ENCODE data around the gene RPGRIP1L. TPM values are rescaled to one million over a fixed set of nuclear protein-coding genes. Genes with fewer than 3 reads are reported as not detected.

The RPGRIP1L gene
- total RNA-seq, 1 donor: 19.5 TPM

DNA sequence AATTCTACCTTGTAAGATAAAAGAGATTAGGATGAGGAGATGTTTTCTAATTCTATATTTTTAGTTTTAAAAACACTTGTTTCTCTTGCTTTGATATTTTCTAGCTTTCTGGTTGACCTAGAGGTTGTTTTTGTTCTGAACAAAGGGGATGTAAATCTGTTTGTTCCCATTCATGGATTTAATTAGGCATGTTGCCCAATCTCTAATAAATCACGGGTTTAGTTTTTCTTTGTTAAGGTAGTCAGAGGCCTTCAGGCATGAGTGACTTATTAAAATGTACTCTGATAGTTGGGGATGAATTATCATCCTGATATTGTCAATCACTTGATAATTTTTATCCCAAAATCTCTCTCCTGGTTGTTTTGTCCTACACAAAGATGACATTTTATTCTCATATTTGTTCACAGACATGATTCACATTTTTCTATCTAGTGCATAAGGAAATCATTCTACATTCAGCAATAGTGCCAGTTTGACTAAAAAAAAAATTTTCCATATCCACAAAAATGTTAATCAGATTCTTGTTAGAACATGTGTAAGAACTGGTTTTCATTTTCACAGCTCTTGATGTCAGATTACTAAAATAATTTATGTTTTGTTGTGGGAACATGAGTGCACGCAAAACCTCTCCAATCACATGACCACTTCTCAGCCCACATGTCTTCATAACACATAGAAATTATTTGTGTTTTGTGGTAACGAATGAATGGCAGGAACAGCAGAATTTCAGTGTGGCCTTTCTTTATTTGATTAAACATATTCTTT, 105.0 kb downstream of the RPGRIP1L start:
- TF ChIP-seq, protein P1, sequence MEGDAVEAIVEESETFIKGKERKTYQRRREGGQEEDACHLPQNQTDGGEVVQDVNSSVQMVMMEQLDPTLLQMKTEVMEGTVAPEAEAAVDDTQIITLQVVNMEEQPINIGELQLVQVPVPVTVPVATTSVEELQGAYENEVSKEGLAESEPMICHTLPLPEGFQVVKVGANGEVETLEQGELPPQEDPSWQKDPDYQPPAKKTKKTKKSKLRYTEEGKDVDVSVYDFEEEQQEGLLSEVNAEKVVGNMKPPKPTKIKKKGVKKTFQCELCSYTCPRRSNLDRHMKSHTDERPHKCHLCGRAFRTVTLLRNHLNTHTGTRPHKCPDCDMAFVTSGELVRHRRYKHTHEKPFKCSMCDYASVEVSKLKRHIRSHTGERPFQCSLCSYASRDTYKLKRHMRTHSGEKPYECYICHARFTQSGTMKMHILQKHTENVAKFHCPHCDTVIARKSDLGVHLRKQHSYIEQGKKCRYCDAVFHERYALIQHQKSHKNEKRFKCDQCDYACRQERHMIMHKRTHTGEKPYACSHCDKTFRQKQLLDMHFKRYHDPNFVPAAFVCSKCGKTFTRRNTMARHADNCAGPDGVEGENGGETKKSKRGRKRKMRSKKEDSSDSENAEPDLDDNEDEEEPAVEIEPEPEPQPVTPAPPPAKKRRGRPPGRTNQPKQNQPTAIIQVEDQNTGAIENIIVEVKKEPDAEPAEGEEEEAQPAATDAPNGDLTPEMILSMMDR (IDR thresholded peaks at IDR 0.05; ENCODE audit: insufficient read depth, low read length): no peak
- DNase-seq (ENCODE audit: low read depth): no peak
- H3K4me3 ChIP-seq (ENCODE audit: low read depth, low read length): no peak overlapping the region

GRCh38 chr16:53597776-53598175, 105.9 kb downstream of the RPGRIP1L start:
- H3K4me3 ChIP-seq (ENCODE audit: low read depth, low read length): no peak overlapping the region
- no peak for DNase-seq (ENCODE audit: low read depth)
- TF ChIP-seq, protein P1 (IDR thresholded peaks at IDR 0.05; ENCODE audit: insufficient read depth, low read length): no peak

DNA sequence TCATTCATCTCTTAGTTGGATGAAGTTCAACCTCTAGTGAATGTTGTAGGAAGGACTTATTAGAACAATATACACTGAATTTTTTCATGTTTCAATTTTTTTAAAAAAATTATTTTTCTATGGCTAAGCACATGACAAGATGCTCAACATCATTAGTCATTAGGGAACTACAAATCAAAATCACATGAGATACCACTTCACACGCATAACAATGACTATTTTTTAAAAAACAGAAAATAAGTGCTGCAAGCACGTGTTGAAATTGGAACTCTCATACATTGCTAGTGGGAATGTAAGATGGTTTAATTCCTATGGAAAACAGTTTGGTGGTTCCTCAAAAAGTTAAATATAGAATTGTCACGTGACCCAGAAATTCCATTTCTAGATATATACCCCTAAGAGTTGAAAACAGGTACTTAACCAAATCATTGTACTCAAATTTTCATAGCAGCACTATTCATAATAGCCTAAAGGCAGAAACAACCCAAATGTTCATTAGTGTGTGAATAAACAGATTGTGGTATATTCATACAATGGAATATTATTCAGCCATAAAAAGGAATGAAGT, 115.5 kb downstream of the RPGRIP1L start:
- TF ChIP-seq, protein P1 (IDR thresholded peaks at IDR 0.05; ENCODE audit: insufficient read depth, low read length): no peak
- H3K4me3 ChIP-seq (ENCODE audit: low read depth, low read length): no peak overlapping the region
- no peak for DNase-seq (ENCODE audit: low read depth)

DNA sequence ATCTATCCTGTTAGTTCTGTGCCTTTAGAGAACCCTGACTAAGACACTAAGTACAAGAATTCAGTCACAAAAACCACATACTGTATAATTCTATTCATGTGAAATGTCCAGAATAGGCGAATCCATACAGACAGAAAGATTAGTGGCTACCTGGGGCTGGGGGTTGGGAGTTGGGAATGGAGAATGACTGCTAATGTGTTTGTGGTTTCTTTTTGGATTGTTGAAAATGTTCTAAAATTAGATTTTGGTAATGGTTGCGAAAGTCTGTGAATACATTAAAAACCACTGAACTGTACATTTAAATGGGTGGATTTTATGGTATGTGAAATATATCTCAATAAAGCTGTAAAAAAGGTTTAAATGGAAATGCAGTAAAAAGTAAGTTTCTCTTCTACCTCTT, 120.3 kb downstream of the RPGRIP1L start:
- TF ChIP-seq, protein P1 (IDR thresholded peaks at IDR 0.05; ENCODE audit: insufficient read depth, low read length): no peak
- H3K4me3 ChIP-seq (ENCODE audit: low read depth, low read length): no peak overlapping the region
- DNase-seq (ENCODE audit: low read depth): no peak

DNA sequence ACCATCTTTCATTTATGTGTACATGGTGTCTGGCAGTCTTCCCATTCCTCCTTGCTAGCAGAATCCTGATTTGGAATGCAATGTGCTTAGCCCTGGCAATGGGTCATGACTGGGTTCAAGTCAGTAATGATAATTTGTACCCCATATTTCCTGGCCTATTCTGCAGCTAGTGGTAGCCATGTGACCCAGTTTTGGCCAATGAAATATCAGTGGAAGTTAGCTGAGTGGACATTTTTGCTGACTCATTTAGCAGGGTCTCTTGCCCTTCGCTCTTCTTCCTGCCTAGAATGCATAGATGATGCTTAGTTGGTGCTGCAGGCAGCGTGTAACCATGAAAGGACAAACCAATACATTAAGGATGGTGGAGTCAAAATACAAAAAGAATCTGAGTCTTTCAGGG, 121.9 kb downstream of the RPGRIP1L start:
- TF ChIP-seq, protein P1 (IDR thresholded peaks at IDR 0.05; ENCODE audit: insufficient read depth, low read length): no peak
- DNase-seq (ENCODE audit: low read depth): no peak
- H3K4me3 ChIP-seq (ENCODE audit: low read depth, low read length): no peak overlapping the region

DNA sequence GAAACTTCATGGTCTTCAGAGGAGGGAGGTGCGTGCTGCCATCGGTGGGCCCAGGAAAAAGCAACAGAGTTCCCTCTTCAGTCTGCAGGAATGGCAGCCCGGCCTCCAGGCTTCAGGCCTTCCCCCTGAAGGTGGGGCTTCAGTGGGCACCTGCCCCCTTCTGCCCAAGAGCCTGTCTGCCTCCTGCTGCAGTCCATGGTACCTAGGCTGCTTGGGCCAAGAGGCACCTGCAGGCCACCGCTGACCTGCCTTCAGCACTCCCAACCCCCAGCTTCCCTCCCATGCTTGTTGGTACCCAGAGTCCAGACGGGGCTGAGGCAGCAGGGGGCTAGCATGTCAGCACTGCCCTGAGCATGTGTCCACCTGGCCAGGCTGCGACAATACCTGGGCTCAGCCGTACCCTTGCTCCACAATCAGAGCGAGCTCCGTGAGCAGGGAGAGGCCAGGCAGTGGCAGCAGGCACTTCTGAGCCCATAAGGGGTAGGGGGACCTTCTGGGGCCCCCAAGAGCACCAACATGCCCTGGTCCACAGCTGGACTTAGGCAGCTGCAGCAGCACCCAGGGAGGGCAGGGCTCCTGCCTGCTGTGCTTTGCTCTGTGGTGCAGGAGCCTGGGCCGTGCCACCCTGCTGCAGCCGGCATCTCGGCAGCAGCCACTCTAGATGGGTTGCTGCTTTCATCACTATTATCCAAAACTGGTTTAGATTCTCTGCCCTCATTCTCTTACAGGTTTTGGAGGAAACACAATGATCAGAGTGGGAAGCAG, 123.4 kb downstream of the RPGRIP1L start:
- H3K4me3 ChIP-seq (ENCODE audit: low read depth, low read length): no peak overlapping the region
- DNase-seq (ENCODE audit: low read depth): no peak
- TF ChIP-seq, protein P1 (IDR thresholded peaks at IDR 0.05; ENCODE audit: insufficient read depth, low read length): no peak
